ENCODE data around the gene SPNS1.

DNA sequence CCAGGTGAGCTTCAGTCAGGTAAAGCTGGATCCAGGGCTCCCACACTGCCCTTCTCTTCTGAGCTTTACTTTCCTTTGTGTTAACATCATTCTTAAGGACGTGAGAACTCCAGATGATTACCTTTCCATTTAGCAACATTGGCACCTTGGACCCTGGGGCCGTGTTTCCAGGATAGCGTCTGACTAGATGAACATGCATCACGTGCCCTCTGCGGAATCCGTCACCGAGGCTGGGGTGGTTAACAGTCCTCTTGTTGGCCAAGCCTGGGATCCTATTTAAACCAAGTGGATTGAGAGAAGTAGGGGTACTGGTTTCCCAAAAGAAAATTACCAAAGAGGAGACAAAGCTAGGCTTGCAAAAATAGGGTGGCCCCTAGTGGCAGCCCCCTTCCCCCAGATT is 6.4 kb downstream of the SPNS1 start:
- TF ChIP-seq CTCF (IDR thresholded peaks at IDR 0.05): no peak
- no peak for TF ChIP-seq RFX5 (IDR thresholded peaks at IDR 0.05)
- TF ChIP-seq RAD21 (conservative IDR thresholded peaks at IDR 0.05 in 1 of 2, IDR thresholded peaks at IDR 0.05 in 1 of 2): no peak
- no peak for TF ChIP-seq SMC3 (IDR thresholded peaks at IDR 0.05)
- no peak for TF ChIP-seq POLR2A (IDR thresholded peaks at IDR 0.05; ENCODE audit: low read length)
- TF ChIP-seq ESRRA (IDR thresholded peaks at IDR 0.05; ENCODE audit: borderline replicate concordance, low read length): no peak
- no peak for TF ChIP-seq REST (IDR thresholded peaks at IDR 0.05)
- TF ChIP-seq KDM1A (IDR thresholded peaks at IDR 0.05; ENCODE audit: low read depth): no peak
- TF ChIP-seq EHF (CRISPR knock-in tag; IDR thresholded peaks at IDR 0.05): no peak
- TF ChIP-seq, protein P1, sequence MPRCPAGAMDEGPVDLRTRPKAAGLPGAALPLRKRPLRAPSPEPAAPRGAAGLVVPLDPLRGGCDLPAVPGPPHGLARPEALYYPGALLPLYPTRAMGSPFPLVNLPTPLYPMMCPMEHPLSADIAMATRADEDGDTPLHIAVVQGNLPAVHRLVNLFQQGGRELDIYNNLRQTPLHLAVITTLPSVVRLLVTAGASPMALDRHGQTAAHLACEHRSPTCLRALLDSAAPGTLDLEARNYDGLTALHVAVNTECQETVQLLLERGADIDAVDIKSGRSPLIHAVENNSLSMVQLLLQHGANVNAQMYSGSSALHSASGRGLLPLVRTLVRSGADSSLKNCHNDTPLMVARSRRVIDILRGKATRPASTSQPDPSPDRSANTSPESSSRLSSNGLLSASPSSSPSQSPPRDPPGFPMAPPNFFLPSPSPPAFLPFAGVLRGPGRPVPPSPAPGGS (IDR thresholded peaks at IDR 0.05): no peak
- no peak for TF ChIP-seq MAFK (IDR thresholded peaks at IDR 0.05; ENCODE audit: partially characterized antibody)
- TF ChIP-seq HOXA7 (CRISPR knock-in tag; IDR thresholded peaks at IDR 0.05): no peak

Measured in A549 (cell line).